ENCODE results near the gene BEND5.

- TF ChIP-seq NR2C2 (IDR thresholded peaks at IDR 0.05; ENCODE audit: borderline replicate concordance, control insufficient read depth, insufficient read length, low read depth) (no peak), EZH2 (IDR thresholded peaks at IDR 0.05; ENCODE audit: borderline replicate concordance, control insufficient read depth, low read depth, low read length) (no peak), NBN (IDR thresholded peaks at IDR 0.05) (no peak)
Observed at GRCh38 chr1:48735796-48736195, 40.9 kb downstream of the BEND5 start.

All from GM12878 (cell line).